HepG2 (cell line): Measurements from ENCODE around the gene SPP2. TPM values are rescaled to one million over a fixed set of nuclear protein-coding genes. Genes with fewer than 3 reads are reported as not detected.

Experiments
- ATAC-seq: fragments of 200-7000 bp; cut with Tn5 transposase; 3 replicates; pipeline ENCODE4 v1.9.1; 2020; ENCODE audit warnings: mild to moderate bottlenecking, moderate library complexity
- BruUV-seq: library from RNA; stranded (reverse); fragments of 400-500 nt; replicated peaks from 2 replicates; lab custom pipeline; 2021; lab: Mats Ljungman, UMichigan
- CTCF ChIA-PET: fragments of 300-600 bp; formaldehyde crosslinking; extraction: SDS; loops from one replicate; lab custom pipeline; 2021; ENCODE audit warnings: low total read pairs, inconsistent platforms, low intra/inter-chr PET ratio; lab: Yijun Ruan, JAX
- POLR2A ChIA-PET: fragments of 350-600 bp; sonication (Branson Sonifier 250); formaldehyde crosslinking; loops from one replicate; lab custom pipeline; 2020; ENCODE audit warnings: antibody characterized with exemption, inconsistent platforms; lab: Yijun Ruan, JAX
- DNase-seq: peaks from one replicate; pipeline ENCODE4 v3.0.0-alpha.2; 2015; ENCODE audit warnings: low spot score
- FAIRE-seq: peaks from 3 replicates; lab custom pipeline; 2011; peaks lifted over from hg19 to GRCh38; lab: Jason Lieb, UNC
- H2AFZ ChIP-seq: one replicate; pipeline ENCODE4 v1.6.1; 2011; ENCODE audit warnings: low read length, inconsistent platforms
- H3K27ac ChIP-seq: fragments of 300-600 bp; 3 replicates; pipeline ENCODE4 v1.8.0; 2011; ENCODE audit warnings: mixed run types, mild to moderate bottlenecking, mixed read lengths, low read length, inconsistent platforms; ENCODE audit not compliant: insufficient read depth; ENCODE audit errors: extremely low read length
- H3K27me3 ChIP-seq, 2 experiments: fragments of 200-600 bp in 1 of 2; 2 replicates in 1 of 2; 3 replicates in 1 of 2; pipeline versions ENCODE4 v1.6.0 to v1.8.0; 2011; ENCODE audit warnings: low read length in 2 of 2, mild to moderate bottlenecking in 2 of 2, moderate library complexity in 2 of 2, inconsistent platforms in 1 of 2; ENCODE audit not compliant: insufficient read depth in 2 of 2, control insufficient read depth in 1 of 2
- H3K36me3 ChIP-seq, 2 experiments: fragments of 200-600 bp in 1 of 2; replicated peaks in 1 of 2; 2 replicates in 1 of 2; 3 replicates in 1 of 2; pipeline versions ENCODE4 v1.5.1 to v1.8.0; 2011; ENCODE audit warnings: low read length in 2 of 2, inconsistent platforms in 1 of 2; ENCODE audit not compliant: insufficient read depth in 2 of 2, control insufficient read depth in 1 of 2
- H3K4me1 ChIP-seq: 2 replicates; pipeline ENCODE4 v1.5.1; 2012; ENCODE audit warnings: low read length, inconsistent platforms; ENCODE audit not compliant: insufficient read depth
- H3K4me2 ChIP-seq: 2 replicates; pipeline ENCODE4 v1.6.0; 2011; ENCODE audit warnings: low read depth, low read length, inconsistent platforms
- H3K4me3 ChIP-seq, 3 experiments: fragments of 200-600 bp in 1 of 3; sonication (generic), shearing (Covaris generic) in 1 of 3; replicated peaks in 1 of 3; 2 replicates each; pipeline ENCODE4 v1.5.1; 2011 to 2016; ENCODE audit warnings: low read length in 3 of 3, inconsistent platforms in 2 of 3, low read depth in 2 of 3, mild to moderate bottlenecking in 2 of 3, control low read depth in 1 of 3, mixed read lengths in 1 of 3; ENCODE audit not compliant: insufficient read depth in 1 of 3
- H3K79me2 ChIP-seq: one replicate; pipeline ENCODE4 v1.6.1; 2011; ENCODE audit warnings: low read length, inconsistent platforms; ENCODE audit not compliant: insufficient read depth
- H3K9ac ChIP-seq: 2 replicates; pipeline ENCODE4 v1.6.0; 2011; ENCODE audit warnings: mild to moderate bottlenecking, low read depth, low read length, inconsistent platforms; ENCODE audit not compliant: insufficient read depth
- H3K9me3 ChIP-seq: 2 replicates; pipeline ENCODE4 v1.5.1; 2012; ENCODE audit warnings: mild to moderate bottlenecking, low read length
- H4K20me1 ChIP-seq: 2 replicates; pipeline ENCODE4 v1.6.0; 2011; ENCODE audit warnings: inconsistent platforms, mild to moderate bottlenecking, low read length, moderate library complexity; ENCODE audit not compliant: insufficient read depth
- ARID3A ChIP-seq: IDR thresholded peaks from 2 replicates; pipeline ENCODE4 v1.6.1; 2012; ENCODE audit warnings: low read depth, low read length, improper control_type of control experiment
- FOXK2 ChIP-seq: fragments of 450-650 bp; IDR thresholded peaks from 2 replicates; pipeline ENCODE4 v1.6.1; 2016
- HDAC1 ChIP-seq: sonication (generic); formaldehyde crosslinking; IDR thresholded peaks from 2 replicates; pipeline ENCODE4 v1.5.1; 2020; ENCODE audit warnings: mild to moderate bottlenecking, missing genetic modification reagents
- HNF4G ChIP-seq, 2 experiments: sonication (generic) in 1 of 2; formaldehyde crosslinking in 1 of 2; IDR thresholded peaks; 2 replicates each; pipeline versions ENCODE4 v1.4.0 to v1.6.1; 2011 to 2020; ENCODE audit warnings: borderline replicate concordance in 2 of 2, low read depth in 2 of 2, mild to moderate bottlenecking in 2 of 2, low read length in 1 of 2, missing genetic modification reagents in 1 of 2, moderate library complexity in 1 of 2
- KAT7 ChIP-seq: IDR thresholded peaks from 2 replicates; pipeline ENCODE4 v1.6.1; 2018; ENCODE audit warnings: borderline replicate concordance, missing compliant biosample characterization
- MTF2 ChIP-seq: sonication (generic); formaldehyde crosslinking; IDR thresholded peaks from 2 replicates; pipeline ENCODE4 v1.5.0; 2020; ENCODE audit warnings: missing genetic modification reagents, borderline replicate concordance
- TGIF2 ChIP-seq: IDR thresholded peaks from 2 replicates; pipeline ENCODE4 v1.6.1; 2016; ENCODE audit warnings: control low read depth, missing compliant biosample characterization
- ZNF430 ChIP-seq: sonication (generic); formaldehyde crosslinking; IDR thresholded peaks from 2 replicates; pipeline ENCODE4 v1.9.0; 2021; ENCODE audit warnings: mild to moderate bottlenecking, missing genetic modification reagents
- WGBS: methylation state at CpG from one replicate; pipeline ENCODE4 v1.1.6; 2017; ENCODE audit warnings: low lambda C conversion rate; 5-methylcytosine and 5-hydroxymethylcytosine counted together
- in situ Hi-C: cut with HindIII; loops from 2 replicates; pipeline ENCODE4 v1.10.0; 2017; ENCODE audit warnings: low pct_unique_long_range_greater_than_20kb; ENCODE audit not compliant: extremely low pct_ligation_motif_present
- intact Hi-C: fragments of 100-400 bp; cut with micrococcal nuclease; formaldehyde crosslinking; loops from one replicate; pipeline ENCODE4 v1.10.0; 2022; ENCODE audit not compliant: unreplicated experiment
- polyA plus RNA-seq, 8 experiments: library from polyadenylated mRNA; depleted of rRNA in 3 of 8; stranded (reverse) in 7 of 8; unstranded in 1 of 8; fragments of >200 nt; fragmentation: Illumina TruSeq in 4 of 8; extraction: Trizol in 4 of 8; gene quantifications; 2 replicates each; pipeline versions ENCODE4 v1.2.1 to v1.2.3, GENCODE V29; 2011 to 2016; ENCODE audit warnings: low read depth in 4 of 8, missing spikeins in 1 of 8, mixed read lengths in 1 of 8; ENCODE audit not compliant: insufficient read depth in 1 of 8
- total RNA-seq, 5 experiments: library from RNA; depleted of rRNA; stranded (reverse); fragments of >200 nt; fragmentation: Illumina TruSeq; extraction: Trizol; gene quantifications; 2 replicates each; pipeline ENCODE4 v1.2.3, GENCODE V29; 2016; ENCODE audit warnings: low read depth in 1 of 5

The SPP2 gene
- total and polyA plus RNA-seq, 2 of the 13 experiments (the other 11 are each of a cell fraction or from before 2014, with no cell fraction given), result not detected

GRCh38 chr2:234066587-234066986, 16.1 kb downstream of the SPP2 start (continued):
- TF ChIP-seq ARID3A (no peak), HDAC1 (CRISPR knock-in tag) (no peak), FOXK2 (no peak), KAT7 (CRISPR knock-in tag) (no peak), MTF2 (CRISPR knock-in tag) (no peak), TGIF2 (CRISPR knock-in tag) (no peak)
- TF ChIP-seq, all 625 proteins: peak for 0

DNA sequence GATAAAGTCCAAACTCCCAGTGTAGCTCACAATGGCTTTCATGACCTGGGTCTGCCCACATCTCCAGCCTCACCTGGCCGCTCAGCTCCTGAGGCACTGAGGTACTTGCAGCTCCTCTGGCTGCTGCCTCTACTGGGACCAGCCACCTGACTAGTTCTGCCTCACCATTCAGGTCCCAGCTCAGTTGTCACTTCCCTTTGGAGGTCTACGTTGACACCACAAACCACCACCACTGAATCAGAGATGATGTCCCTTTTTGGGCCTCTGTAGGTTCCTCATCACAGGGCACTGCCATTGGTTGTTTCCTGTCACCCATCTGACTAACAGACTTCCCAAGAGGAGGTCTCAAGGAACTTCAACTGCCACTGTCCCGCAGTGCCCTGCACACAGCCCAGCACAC, 21.2 kb downstream of the SPP2 start:
- ChIA-PET CTCF (no interaction called here), POLR2A (no interaction called here)
- BruUV-seq, result no TSS peak
- Histone ChIP-seq H3K27me3 (peaks cover 0 to 5% of the 10 kb centered on the region in 2 experiments; a peak in 1 of 5 replicates), H3K4me3 (no peak overlapping the region), H3K4me1 (peaks cover 11% of the 10 kb centered on the region), H3K9ac (no peak overlapping the region), H3K36me3 (no peaks in the 10 kb centered on the region), H3K79me2 (no peaks in the 10 kb centered on the region), H3K27ac (no peak overlapping the region), H3K4me2 (no peak overlapping the region), H2AFZ (no peak overlapping the region), H3K9me3 (peaks cover 12% of the 10 kb centered on the region; the same call in 1 of the 2 replicates), H4K20me1 (no peaks in the 10 kb centered on the region)
- TF ChIP-seq ZNF430, result no peak
- TF ChIP-seq HNF4G (IDR thresholded peaks at IDR 0.05; ENCODE audit: borderline replicate concordance, low read depth, low read length), result no peak
- no peak for TF ChIP-seq HNF4G (CRISPR knock-in tag; IDR thresholded peaks at IDR 0.05; ENCODE audit: borderline replicate concordance, low read depth)
- 19% methylated on average over 3 of the region's 3 CpGs for WGBS
- in situ Hi-C loops, result no loop called here
- no peak for FAIRE-seq
- ATAC-seq, result no peak
- intact Hi-C loops, result no loop called here
- DNase-seq, result no peak
